BJ (cell line): ENCODE data around the gene NAGK. TPM values are rescaled to one million over a fixed set of nuclear protein-coding genes. Genes with fewer than 3 reads are reported as not detected.
"Not testable (repeated sequence)": the region's sequence is repeated elsewhere in the genome, so short reads cannot be mapped to it uniquely, and the experiment has no call there.

Experiments
- CTCF ChIA-PET: fragments of 350-600 bp; formaldehyde crosslinking; extraction: SDS; loops from one replicate; lab custom pipeline; 2021; ENCODE audit warnings: antibody characterized with exemption, inconsistent platforms; lab: Yijun Ruan, JAX
- POLR2A ChIA-PET: fragments of 300-600 bp; sonication (Branson Sonifier 250); formaldehyde crosslinking; extraction: SDS; loops from one replicate; lab custom pipeline; 2021; ENCODE audit warnings: antibody characterized with exemption; lab: Charles Lee
- DNase-seq: peaks from one replicate; pipeline ENCODE4 v3.0.0-alpha.2; 2011; ENCODE audit warnings: low read depth
- H3K27me3 ChIP-seq: 2 replicates; pipeline ENCODE4 v1.6.0; 2011; ENCODE audit warnings: low read length; ENCODE audit not compliant: control insufficient read depth, insufficient read depth
- H3K36me3 ChIP-seq: 2 replicates; pipeline ENCODE4 v1.5.1; 2011; ENCODE audit warnings: low read length; ENCODE audit not compliant: control insufficient read depth, insufficient read depth
- H3K4me3 ChIP-seq: 2 replicates; pipeline ENCODE4 v1.5.1; 2011; ENCODE audit warnings: low read depth, mild to moderate bottlenecking, control low read depth, low read length
- CTCF ChIP-seq: IDR thresholded peaks from 2 replicates; pipeline ENCODE4 v1.5.1; 2011; ENCODE audit warnings: low read depth, mild to moderate bottlenecking, control low read depth, inconsistent platforms, low read length, moderate library complexity; ENCODE audit not compliant: insufficient read depth
- polyA minus RNA-seq: library from RNA; depleted of rRNA, polyadenylated mRNA; stranded (reverse); fragments of >200 nt; gene quantifications from 2 replicates; pipeline ENCODE4 v1.2.3, GENCODE V29; 2011; rRNA and poly(A)+ RNA removed
- polyA plus RNA-seq: library from polyadenylated mRNA; depleted of rRNA; stranded (reverse); fragments of >200 nt; gene quantifications from 2 replicates; pipeline ENCODE4 v1.2.3, GENCODE V29; 2011; rRNA removed

NAGK gene
- 99.7 and 118 TPM in 2 replicates for polyA plus RNA-seq
- polyA minus RNA-seq = 44.5 and 64.6 TPM in 2 replicates

- TF ChIP-seq CTCF = no peak
- CTCF ChIA-PET = interaction anchor here (0.6 to 5.4 kb wide), 11 partner anchors 32 to 197 kb away, joined by 3 to 19 read pairs (median 4); partner anchors contain the start of gene MPHOSPH10
- Histone ChIP-seq H3K27me3 (0 out of 2 replicates have a peak, but pooled peaks cover 1% of the 10 kb centered on the region), H3K4me3 (peak within 1 kb of the TSS; percentile 71), H3K36me3 (peaks cover 9% of the 10 kb centered on the region)
- DNase-seq = peak; percentile 71
- POLR2A ChIA-PET = interaction anchor here (0.6 kb wide), 1 partner anchor 67 kb away, joined by 5 read pairs; no protein-coding TSS in a partner anchor
Observed at GRCh38 chr2:71068218-71069035, at the start of gene NAGK. NAGK (plus strand) TSS chr2:71068648; CDS start chr2:71068684, 36 bp downstream.

GRCh38 chr2:71019989-71020388, 48.5 kb upstream of the NAGK start:
- POLR2A ChIA-PET, H3K27me3 ChIP-seq, H3K36me3 ChIP-seq, DNase-seq, H3K4me3 ChIP-seq: not testable (repeated sequence)
- CTCF ChIA-PET = interaction anchor here (0.6 to 2.1 kb wide), 2 partner anchors 18 to 44 kb away, joined by 3 to 9 read pairs; no protein-coding TSS in a partner anchor

- H3K36me3 ChIP-seq, DNase-seq, POLR2A ChIA-PET, H3K4me3 ChIP-seq, H3K27me3 ChIP-seq: not testable (repeated sequence)
- CTCF ChIA-PET = interaction anchor here (2.1 kb wide), 1 partner anchor 20 kb away, joined by 9 read pairs; no protein-coding TSS in a partner anchor
Observed at GRCh38 chr2:71021394-71021793, 47.1 kb upstream of the NAGK start.

- H3K36me3 ChIP-seq, POLR2A ChIA-PET, DNase-seq, H3K27me3 ChIP-seq, H3K4me3 ChIP-seq: not testable (repeated sequence)
- CTCF ChIA-PET = interaction anchor here (0.6 to 2.0 kb wide), 3 partner anchors 22 to 1679 kb away, joined by 3 to 7 read pairs (median 6); no protein-coding TSS in a partner anchor
Observed at GRCh38 chr2:71023553-71024243, 44.8 kb upstream of the NAGK start.

- DNase-seq, CTCF ChIA-PET, POLR2A ChIA-PET, H3K36me3 ChIP-seq, H3K27me3 ChIP-seq, H3K4me3 ChIP-seq: not testable (repeated sequence)
Observed at GRCh38 chr2:71036296-71036695, 32.2 kb upstream of the NAGK start.

- no peaks in the 10 kb centered on the region for H3K27me3 ChIP-seq
- ChIA-PET CTCF (no interaction called here), POLR2A (no interaction called here)
- TF ChIP-seq CTCF = no peak
- no peaks in the 10 kb centered on the region for H3K36me3 ChIP-seq
- H3K4me3 ChIP-seq = no peak overlapping the region
- no peak for DNase-seq
Observed at GRCh38 chr2:71042287-71042686, 26.2 kb upstream of the NAGK start.
